Stimulated activated CD4-positive, alpha-beta T cell treated with anti-CD3 and anti-CD28 coated beads, TNF-alpha, amount 100 ng/mL, for 4 hours (primary cell): ENCODE results near the gene MYBPHL.
A peak's percentile ranks its signal among the peaks of the same experiment; 100 is the strongest.

Source experiments
- DNase-seq, 3 experiments: peaks; one replicate each; pipeline ENCODE4 v3.0.0-alpha.2; 2020; ENCODE audit warnings: low read depth in 3 of 3

MYBPHL gene

DNA sequence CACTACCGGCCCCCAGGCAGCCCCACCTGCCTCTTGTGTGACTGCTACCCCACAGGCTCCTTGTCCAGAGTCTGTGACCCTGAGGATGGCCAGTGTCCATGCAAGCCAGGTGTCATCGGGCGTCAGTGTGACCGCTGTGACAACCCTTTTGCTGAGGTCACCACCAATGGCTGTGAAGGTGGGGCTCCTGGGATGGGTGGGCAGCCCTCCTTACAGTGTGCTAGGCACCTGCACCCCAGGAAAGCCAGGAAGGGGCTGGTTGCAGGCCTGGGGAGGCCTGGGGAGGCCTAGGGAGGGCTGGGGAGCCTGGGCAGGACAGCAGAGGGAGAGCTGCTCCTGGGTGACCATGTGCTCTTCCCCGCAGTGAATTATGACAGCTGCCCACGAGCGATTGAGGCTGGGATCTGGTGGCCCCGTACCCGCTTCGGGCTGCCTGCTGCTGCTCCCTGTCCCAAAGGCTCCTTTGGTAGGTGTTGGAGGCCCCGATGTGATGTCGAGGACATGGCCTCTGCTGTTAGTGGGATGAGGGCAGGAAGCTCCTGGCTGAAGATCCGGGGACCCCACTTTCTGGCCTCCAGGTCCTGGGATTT lies 41.0 kb downstream of the MYBPHL start:
- no peak for DNase-seq

DNA sequence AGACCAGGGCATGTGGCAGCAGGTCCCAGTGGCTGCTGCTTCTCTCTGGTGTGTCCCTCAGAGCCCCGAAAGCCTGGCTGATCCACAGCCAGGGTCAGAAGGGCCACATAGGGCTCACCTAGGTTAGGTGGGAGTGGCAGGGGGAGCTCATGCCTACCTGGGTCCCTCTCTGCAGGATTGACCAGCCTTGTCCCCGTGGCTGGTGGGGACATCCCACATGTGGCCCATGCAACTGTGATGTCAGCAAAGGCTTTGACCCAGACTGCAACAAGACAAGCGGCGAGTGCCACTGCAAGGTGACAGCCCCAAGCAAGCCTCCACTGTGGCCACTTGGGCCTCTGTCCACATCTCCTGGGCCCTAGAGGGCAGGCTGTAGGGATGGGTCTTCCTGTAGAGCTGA lies 41.8 kb downstream of the MYBPHL start:
- DNase-seq = no peak

DNA sequence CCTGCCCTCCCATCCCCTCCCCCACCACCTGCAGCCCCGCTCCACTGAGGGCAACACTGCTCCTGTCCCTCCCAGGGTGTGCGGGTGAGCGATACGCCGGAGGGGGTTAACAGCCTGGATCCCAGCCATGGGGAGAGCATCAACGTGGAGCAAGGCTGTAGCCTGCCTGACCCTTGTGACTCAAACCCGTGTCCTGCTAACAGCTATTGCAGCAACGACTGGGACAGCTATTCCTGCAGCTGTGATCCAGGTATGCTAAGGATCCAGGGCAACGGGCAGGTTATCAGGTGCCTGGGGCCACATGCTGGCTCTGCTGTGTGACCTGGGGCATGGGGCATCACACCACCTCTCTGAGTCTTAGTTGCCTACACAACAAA lies 42.4 kb downstream of the MYBPHL start:
- no peak for DNase-seq

DNA sequence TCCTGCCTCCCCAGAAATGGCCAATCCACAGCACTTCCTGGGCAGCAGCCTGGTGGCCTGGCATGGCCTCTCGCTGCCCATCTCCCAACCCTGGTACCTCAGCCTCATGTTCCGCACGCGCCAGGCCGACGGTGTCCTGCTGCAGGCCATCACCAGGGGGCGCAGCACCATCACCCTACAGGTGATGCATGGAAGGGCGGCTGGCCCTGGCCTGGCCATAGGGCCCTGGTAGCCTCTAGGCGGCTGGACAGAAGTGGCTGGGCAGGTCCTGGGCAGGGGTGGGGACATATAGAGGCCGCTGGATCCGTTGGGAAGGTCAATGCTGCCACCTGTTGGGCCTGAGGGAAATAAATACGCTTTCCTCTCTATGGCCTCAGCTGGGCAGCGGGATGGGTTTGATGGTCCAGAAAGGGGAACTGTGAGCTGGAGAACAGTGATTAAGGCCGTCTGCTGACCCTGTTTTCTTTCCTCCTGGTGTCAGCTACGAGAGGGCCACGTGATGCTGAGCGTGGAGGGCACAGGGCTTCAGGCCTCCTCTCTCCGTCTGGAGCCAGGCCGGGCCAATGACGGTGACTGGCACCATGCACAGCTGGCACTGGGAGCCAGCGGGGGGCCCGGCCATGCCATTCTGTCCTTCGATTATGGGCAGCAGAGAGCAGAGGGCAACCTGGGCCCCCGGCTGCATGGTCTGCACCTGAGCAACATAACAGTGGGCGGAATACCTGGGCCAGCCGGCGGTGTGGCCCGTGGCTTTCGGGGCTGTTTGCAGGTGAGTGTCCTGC lies 43.0 kb downstream of the MYBPHL start:
- peak; percentile 55 to 65 (median 55) for DNase-seq

DNA sequence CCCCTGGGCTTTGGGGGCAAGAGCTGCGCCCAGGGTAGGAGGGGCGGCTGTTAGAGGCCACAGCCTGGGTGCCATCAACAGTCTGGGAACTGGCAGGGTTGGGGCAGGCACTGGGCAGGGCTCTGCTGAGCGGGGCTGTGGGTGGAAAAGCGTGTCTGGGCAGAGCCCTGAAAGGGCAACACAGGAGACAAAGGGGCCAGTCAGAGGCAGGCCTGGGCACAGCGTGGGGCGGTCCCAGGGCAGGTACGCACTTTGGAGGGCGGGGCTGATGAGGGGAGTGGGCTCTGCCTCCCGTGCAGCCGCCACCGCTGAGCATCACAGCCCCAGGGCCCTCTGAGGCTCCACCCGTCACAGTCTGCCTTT lies 43.6 kb downstream of the MYBPHL start:
- no peak for DNase-seq

DNA sequence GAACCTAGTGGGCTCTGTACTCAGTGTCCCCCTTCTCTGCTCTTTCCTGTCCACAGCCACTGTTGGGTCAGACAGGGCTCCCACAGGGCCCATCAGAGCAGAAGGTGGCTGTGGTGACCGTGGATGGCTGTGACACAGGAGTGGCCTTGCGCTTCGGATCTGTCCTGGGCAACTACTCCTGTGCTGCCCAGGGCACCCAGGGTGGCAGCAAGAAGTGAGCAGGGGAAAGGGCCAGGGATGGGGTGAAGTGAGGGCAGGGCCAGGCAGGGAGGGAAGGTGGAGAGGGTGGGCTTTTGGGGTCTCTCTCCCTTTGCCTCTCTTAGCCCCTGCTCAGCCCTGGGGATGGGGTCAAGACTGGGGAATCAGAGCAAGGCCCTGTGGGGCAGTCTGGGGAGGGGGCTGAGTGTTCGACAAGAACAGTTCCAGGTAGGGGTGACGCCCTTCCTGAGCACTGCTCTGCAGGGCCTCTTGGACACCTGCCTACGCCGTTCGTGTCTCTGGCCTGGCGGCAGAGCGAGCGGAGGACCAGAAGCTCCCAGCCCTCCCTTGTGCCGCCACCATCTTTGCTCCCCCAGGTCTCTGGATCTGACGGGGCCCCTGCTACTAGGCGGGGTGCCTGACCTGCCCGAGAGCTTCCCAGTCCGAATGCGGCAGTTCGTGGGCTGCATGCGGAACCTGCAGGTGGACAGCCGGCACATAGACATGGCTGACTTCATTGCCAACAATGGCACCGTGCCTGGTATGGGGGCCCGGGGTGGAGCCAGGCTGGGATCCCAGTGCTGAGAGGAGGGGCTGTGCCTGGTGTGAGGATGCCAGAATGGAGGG lies 44.4 kb downstream of the MYBPHL start:
- no peak for DNase-seq

DNA sequence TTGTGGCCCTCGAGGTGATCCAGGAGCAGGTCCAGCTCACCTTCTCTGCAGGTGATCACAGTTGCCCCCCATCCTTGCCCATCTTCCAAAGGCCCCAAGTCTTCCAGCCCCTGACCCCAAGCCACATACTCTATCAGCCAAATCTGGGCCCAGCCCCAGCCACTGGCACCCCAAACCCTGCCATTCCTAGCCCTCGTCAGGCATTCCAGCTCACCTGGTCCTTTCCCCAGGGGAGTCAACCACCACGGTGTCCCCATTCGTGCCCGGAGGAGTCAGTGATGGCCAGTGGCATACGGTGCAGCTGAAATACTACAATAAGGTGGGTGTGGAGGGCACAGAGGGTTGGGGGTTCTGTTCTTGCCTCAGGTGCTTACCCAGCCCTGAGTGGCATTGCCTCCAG lies 45.2 kb downstream of the MYBPHL start:
- DNase-seq = no peak

DNA sequence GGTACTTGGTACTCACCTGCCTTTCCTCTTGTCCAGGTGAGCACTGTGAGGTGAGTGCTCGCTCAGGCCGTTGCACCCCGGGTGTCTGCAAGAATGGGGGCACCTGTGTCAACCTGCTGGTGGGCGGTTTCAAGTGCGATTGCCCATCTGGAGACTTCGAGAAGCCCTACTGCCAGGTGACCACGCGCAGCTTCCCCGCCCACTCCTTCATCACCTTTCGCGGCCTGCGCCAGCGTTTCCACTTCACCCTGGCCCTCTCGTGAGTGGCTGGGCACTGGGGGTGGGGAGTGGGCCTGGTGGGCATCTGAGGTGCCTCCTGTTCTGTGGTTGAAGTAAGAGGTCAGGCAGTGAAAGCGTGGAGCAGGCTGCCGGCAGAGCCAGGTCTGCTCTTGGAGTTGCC lies 45.8 kb downstream of the MYBPHL start:
- DNase-seq = no peak

DNA sequence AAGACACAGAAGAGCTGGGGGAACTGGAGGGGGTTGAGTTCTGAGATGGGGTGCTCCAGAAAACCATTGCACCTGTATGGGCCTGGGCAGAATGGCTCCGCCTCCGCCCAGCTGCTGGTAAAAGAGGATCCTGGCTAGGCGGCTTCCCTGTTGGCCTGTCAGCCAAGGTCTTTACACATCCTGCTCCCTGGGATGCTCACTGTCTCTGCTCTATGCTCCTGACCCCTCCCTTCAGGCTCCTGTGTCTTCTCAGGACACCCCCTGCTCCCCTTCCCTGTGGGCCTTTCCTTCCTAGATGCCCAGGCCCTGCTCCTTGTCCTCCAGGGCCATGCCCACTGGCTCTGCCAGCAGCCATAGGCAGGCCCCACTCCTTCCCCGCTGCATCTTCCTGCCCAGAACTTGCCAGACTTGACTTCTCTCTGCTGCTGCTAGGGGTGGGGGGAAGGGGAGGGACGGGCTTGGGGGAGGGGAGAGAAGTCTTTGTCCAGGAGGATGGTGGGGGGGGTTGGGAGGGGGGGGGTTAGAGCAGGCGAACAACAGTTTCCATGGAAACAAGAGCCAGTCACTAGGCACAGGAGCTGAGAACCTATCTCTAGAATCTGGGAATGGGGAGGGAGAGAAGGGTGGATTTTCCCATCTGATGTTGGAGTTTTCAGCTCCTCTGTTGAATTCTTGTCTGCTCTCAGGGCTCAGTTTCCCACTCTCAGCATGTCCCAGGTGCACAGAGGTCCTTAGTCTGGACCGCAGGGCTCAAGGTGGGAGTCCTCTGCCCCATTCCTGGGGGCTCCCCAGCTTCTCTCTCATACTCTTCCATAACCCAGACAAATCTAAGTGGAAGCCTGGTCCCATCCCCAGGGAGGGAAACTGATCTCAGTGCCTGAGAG lies 46.9 kb downstream of the MYBPHL start:
- no peak for DNase-seq

DNA sequence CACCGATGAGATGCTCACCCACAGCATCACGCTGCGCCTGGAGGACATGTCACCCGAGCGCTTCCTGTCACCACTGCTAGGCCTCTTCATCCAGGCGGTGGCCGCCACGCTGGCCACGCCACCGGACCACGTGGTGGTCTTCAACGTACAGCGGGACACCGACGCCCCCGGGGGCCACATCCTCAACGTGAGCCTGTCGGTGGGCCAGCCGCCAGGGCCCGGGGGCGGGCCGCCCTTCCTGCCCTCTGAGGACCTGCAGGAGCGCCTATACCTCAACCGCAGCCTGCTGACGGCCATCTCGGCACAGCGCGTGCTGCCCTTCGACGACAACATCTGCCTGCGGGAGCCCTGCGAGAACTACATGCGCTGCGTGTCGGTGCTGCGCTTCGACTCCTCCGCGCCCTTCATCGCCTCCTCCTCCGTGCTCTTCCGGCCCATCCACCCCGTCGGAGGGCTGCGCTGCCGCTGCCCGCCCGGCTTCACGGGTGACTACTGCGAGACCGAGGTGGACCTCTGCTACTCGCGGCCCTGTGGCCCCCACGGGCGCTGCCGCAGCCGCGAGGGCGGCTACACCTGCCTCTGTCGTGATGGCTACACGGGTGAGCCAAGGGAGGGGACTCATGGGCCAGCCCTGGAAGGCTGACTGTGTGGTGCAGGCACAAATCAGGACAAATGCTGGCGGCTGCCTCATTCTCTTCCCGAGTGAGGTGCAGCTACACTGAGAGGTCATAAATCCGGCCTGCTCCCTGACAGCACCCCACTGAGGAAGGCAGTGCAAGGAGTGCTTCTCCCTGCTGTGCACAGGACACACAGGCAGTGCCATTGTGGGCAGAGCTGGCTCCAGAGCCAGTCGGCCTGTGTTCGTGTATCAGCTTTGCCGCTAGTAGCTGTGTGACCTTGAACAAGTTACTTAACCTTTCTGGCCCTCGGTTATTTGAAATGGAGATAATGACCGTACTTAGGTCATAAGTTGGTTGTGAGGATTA lies 48.0 kb downstream of the MYBPHL start:
- DNase-seq = no peak

DNA sequence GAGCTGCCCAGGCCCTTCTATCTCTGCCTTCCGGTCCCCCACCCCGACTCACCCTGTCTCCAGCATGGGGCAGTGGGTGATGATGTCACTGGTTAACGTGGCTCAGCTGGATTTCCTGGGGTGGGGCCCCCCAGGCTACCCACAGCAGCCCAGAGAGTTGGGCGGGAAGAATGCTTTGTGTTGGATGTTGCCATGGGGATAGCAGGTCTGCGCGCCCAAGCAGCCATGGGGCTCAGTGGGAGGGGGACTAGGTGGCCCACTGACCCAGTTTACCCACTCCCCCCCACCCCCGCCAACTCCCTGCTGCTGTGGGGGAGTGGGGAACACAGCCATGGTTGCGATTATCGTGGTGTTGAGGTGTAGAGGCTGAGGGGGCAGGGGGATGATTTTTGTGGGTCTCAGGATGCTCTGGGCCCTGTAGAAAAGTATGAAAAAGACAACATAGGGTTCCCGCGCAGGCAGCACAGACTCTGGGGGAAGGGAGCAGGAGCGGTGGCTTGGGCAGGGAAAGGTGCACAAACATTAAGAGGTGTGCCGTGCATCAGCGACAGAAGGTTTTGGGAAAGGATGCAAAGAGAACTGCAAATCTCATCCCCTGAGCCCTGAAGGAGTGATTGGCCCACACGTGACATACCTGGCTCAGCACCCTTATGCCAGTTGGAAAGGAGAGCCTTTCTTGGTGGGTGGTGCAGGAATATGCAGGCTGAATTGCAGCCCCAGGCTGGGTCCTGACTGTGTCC lies 49.0 kb downstream of the MYBPHL start:
- DNase-seq = no peak

DNA sequence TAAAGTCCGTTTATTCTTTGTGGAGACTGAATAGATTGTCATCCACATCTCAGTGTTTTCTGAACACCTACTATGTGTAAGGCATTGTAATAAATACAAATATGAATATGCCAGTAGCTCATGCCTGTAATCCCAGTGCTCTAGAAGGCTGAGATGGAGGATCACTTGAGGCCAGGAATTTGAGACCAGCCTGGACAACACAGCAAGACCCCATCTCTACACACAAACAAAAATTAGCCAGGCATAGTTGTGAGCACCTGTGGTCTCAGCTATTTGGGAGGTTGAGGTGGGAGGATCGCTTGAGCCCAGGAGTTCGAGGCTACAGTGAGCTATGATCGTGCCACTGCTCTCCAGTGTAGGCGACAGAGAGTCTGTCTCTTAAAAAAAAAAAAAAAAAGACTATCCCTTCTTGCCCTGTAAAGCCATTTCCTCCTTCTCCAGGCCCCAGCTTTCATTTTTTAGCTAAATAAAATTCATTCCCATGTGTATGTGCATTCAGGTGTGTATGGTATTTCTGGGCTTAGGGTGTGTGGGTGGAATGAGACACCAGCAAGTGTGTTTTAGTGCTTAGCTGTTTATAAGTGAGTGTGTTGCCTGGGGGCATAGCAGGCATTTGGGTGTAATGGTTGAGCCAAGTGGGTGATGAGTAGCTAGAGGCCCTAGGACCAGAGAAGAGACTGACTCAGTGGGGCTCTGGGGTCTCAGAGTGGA lies 49.7 kb downstream of the MYBPHL start:
- DNase-seq = no peak

DNA sequence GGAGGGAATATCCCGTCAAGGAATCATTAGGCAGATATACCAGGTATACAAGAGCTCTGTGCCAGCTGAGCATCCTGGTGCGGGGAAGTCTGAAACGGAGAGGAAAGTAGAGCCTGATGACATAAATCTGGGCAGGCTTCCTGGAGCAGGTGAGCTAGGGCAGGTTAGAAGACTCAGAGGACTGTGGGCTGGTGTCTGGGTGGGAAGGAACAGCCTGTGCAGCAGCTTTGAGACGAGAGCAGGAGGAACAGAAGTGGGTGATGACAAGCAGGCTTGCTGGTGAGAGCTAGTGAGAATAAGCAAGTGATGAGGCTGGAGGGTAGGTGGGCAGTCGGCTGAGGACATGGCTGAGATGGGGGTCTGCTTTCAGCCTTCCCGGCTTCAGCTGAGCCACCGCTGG lies 50.7 kb downstream of the MYBPHL start:
- no peak for DNase-seq

DNA sequence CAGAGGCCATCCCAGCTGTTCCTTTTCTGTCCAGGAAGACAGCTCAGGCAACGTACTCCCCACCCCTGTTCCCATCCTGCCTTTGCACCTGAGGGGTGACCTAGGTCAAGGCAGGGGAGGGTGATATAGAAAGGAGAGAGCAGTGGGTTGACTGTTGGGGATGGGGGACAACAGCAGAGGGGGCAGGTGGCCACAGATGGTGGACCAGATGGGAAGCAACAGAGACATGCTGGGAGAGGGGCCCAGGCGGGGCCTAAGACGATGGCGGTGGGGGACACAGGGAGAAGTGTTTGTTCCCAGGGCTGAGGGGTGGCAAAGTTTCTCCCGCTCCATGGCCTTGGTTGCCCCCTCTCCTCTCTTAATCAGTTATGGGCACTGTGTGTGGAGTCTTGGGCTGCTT lies 51.1 kb downstream of the MYBPHL start:
- DNase-seq = no peak

DNA sequence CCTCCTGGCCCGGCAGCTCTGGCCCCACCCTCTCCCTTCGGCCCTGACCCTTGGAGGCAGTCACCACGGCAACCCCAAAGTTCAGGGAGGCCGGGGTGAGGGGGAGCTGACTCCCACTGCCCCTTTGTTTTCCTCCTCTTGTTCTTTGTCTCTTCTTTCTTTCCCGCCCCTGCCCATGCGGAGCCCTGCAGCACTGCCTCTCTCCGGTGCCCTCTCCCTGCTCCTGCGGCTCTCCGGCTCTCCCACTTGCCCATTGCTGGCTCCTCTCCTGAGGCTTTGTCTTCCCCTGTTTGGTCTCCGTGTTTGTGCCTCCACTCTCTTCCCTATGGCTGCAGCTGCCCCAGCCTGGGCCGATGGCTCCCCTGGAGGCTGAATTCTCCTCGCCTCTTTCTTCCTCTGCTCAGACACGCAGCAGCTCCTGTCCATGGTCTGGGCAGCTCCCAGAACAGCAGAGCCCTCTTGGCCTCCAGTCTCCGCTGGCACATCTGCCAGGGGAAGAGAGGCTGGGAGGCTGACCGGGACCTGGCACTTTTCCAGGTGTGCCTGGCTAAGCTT lies 51.6 kb downstream of the MYBPHL start:
- no peak for DNase-seq

DNA sequence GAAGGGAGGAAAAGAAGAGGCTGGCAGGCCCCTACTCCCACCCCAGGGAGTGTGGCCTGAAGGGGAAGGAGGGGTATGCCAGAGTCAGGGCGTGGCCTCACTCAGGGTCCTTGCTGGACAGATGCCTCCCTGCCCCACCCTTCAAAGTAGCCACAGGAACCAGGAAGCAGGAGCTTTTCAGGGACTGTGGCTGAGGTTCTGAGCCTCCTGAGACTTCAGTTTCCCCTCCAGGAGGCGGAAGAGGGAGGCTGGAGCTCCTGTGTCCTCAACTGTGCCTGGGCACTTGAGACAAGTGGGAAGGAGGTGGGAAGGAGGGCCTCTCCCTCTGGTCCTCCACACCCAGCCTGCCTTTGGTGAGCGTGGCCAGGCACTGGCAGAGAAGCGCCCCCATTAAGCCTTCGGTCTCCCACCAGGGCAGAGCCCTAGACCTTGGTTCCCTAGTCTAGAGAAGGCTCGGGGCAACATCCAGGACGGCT lies 52.2 kb downstream of the MYBPHL start:
- no peak for DNase-seq

DNA sequence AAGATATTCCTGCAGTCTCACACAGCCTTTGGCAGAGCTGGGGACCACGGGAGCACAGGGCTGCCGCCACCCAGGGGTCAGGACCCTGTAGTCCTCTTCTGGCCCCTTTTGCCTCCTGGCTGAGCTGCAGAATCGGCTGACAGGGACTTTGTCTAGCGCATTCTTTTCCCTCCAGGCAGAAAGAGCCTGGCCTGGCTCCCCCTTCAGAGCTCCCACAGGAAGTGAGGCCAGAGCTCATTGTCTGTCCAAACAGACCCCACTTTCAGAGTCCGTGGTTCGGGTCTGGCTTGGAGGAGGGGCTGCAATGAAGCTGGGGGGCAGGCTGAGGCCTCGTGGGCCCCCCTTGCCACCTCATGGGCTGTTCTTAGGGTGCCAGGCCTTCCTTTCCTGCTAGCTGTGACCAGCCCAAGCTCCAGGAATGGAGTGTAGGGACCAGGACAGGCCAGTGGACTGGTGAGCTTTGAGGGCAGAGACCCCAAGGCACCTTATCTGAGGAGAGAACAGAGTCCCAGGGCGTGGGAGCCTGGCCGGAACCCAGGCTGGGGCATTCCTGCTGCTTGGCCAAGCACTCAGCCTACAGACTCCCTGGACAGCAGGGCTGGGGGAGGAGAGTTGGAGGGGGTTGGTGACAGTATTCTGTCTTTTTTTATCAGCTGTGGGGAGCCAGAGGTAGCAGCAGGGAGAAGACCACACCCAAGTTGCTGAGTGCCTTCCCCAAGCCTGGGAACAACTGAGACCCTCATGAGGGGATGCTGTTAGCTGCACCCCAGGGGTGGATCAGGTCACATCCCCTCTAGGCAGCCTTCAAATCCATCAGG lies 52.8 kb downstream of the MYBPHL start:
- no peak for DNase-seq
